Activated T-cell treated with anti-CD3 and anti-CD28 coated beads for 4 hours (primary cell): ENCODE results near the gene OPRM1.

Experiments used
- DNase-seq: peaks from one replicate; pipeline ENCODE4 v3.0.0-alpha.2; 2020

Gene OPRM1

GRCh38 chr6:154289818-154290508, 250.9 kb downstream of the OPRM1 start:
- no peak for DNase-seq

- DNase-seq, result no peak
Observed at GRCh38 chr6:154292066-154292465, 253.0 kb downstream of the OPRM1 start.

DNA sequence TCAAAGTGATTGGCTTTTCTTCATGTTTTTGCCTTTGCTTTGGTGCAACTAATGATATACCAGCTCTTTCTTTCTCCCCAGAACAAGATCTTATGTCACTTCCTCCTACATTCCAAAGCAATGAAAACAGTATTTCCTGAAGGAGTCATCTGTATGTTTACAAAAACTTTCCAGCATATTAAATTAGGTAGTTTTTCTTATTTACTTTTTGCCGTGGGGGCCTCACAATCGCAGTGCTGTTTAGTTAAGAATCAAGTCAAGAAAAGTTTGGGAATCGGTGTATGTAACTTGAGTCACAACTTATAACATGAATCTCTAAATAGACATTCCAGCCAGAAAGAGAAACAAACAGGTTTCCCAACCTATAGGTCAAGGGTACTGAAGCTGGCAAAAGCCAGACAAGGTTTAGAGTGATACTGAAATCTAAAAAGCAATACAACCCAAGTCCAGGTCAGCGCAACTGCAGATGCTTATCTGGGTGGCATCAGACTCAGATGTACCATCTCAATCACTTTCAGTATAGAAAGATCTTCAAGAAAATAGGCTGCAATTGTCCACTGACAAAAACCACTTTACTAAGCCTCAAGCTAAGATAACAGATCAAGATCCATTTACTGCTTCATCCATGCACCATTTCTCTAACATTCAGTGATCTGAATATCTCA, 253.9 kb downstream of the OPRM1 start:
- no peak for DNase-seq

DNA sequence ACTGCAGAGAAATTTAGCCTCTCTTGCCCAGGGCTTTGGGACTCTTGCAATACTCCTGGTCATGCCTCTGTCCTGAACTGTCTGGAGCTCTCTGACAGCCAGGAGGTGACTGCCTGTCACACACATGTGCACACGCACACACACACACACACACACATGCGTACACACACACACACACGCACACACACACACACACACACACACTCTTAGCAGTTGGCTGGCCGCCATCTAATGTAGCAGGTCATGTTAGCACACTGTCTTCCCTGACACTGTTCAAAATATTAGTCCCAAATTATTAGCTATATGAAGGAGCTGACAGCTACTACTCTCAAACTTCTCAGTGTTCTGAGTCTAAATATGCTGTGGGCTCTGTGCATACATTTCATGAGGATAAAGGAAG, 256.7 kb downstream of the OPRM1 start:
- no peak for DNase-seq
